Skeletal muscle satellite cell (primary cell): Measurements from ENCODE around the gene GAS7.

Experiments
- H3K27me3 ChIP-seq: 2 replicates; pipeline ENCODE4 v1.7.0; 2013; ENCODE audit warnings: low read length; ENCODE audit not compliant: control insufficient read depth, insufficient read depth
- H3K36me3 ChIP-seq: 2 replicates; pipeline ENCODE4 v1.7.0; 2013; ENCODE audit warnings: mild to moderate bottlenecking, control low read depth, low read length; ENCODE audit not compliant: insufficient read depth
- H3K4me1 ChIP-seq: 2 replicates; pipeline ENCODE4 v1.7.0; 2013; ENCODE audit warnings: low read length; ENCODE audit not compliant: control insufficient read depth, insufficient read depth
- H3K4me2 ChIP-seq: 2 replicates; pipeline ENCODE4 v1.7.0; 2013; ENCODE audit warnings: mild to moderate bottlenecking, low read length
- H3K4me3 ChIP-seq: 2 replicates; pipeline ENCODE4 v1.7.0; 2013; ENCODE audit warnings: low read length
- H3K9ac ChIP-seq: 2 replicates; pipeline ENCODE4 v1.7.0; 2013; ENCODE audit warnings: mild to moderate bottlenecking, low read depth, low read length, moderate library complexity
- H3K9me3 ChIP-seq: replicated peaks from 2 replicates; pipeline ENCODE4 v1.7.0; 2013; ENCODE audit warnings: mild to moderate bottlenecking, control low read depth, low read length

The GAS7 gene

DNA sequence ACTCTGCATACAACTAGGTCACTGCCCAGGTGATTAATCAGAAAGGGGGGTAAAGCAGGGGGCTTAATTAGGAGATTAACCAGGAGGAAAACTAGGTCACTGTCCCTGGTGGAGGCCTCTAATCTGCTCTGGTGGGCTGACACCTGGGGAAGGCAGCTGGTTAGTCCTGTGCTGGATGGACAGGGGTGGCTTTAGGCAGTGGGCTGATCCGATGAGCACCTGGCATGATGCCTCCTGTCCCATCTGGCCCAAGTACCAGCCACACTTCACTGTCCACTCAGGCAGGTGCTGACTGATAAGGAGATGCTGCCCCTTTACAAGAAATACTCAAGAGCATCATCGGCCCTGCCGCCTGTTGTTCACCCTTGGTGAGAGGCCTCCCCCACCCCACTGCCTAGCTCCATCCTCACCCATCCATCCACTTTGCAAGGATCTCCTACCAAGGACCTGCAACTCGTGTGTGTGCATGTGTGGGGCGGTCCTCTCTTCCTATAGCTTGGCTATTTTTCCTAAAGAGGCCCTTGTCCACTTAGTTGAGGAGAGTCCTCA, 279.5 kb downstream of the GAS7 start:
- H3K4me3 ChIP-seq, result no peak overlapping the region
- no peak overlapping the region for H3K4me2 ChIP-seq
- H3K9me3 ChIP-seq, result no peaks in the 10 kb centered on the region
- H3K9ac ChIP-seq, result no peak overlapping the region
- H3K36me3 ChIP-seq, result no peaks in the 10 kb centered on the region
- H3K27me3 ChIP-seq, result no peaks in the 10 kb centered on the region
- no peaks in the 10 kb centered on the region for H3K4me1 ChIP-seq

DNA sequence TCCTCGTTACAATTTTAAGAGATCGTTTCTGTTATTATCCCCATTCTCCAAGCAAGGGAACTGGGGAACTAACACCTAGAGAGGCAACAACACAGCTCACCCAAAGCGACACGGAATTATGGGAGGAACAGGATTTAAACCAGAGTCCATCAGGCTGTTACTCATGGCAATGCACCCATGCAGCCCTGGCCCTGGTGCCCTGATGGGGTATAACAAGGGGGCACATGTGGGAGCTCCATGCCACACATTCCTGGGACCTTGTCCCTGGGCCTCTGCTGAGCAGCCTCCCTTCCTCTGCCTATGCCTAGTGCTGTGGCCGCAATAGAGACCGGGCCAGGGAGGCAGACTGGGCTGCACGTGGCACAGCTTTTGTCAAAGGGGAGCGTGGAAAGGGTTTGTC, 280.1 kb downstream of the GAS7 start:
- Histone ChIP-seq H3K9ac (no peak overlapping the region), H3K27me3 (no peaks in the 10 kb centered on the region)

DNA sequence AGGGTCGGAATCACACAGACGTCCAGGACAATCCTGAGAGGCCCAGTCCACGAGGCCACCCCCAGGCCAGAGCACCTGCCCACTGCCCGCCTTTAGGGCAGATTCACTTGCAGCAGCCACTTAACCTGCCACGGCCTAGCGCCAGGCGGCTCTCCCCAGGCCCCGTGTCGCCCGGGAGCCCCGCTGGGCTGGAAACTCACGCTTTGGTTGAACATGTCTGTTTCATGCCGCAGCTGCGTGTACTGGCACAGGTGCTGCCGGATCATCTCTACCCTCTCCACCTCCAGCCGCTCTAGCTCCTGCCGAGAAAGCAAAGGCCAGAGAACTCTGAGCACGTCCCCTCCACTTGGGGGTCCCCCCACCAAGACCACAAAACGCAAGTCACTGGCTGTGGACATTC, 280.6 kb downstream of the GAS7 start:
- no peak overlapping the region for H3K4me3 ChIP-seq
- H3K36me3 ChIP-seq, result no peaks in the 10 kb centered on the region
- H3K9ac ChIP-seq, result no peak overlapping the region
- no peaks in the 10 kb centered on the region for H3K27me3 ChIP-seq
- H3K4me2 ChIP-seq, result no peak overlapping the region
- no peaks in the 10 kb centered on the region for H3K4me1 ChIP-seq
- no peaks in the 10 kb centered on the region for H3K9me3 ChIP-seq

More for the DNA sequence above, 280.1 kb downstream of the GAS7 start:
- H3K9me3 ChIP-seq, result no peaks in the 10 kb centered on the region
- no peaks in the 10 kb centered on the region for H3K36me3 ChIP-seq
- H3K4me3 ChIP-seq, result no peak overlapping the region
- H3K4me2 ChIP-seq, result no peak overlapping the region
- H3K4me1 ChIP-seq, result no peaks in the 10 kb centered on the region

DNA sequence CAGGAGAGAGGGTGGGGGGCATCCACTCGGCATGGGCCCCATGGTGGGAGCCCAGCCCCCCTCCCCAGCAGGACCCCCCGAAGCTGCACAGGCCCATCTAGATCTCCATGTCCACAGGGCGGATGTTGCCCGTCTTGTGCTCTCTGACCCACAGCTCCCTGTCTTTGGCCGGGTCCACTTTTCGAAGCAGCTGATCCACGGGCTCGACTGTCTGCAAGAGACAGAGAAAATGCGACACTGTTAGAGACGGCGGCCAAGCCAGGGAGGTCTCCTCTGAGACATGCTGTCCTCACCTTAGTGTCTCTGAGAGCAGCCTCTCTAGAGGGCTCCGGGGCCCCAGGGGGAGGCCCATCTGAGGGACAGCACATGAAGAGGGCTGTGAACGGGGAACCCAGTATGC, 281.3 kb downstream of the GAS7 start:
- Histone ChIP-seq H3K4me1 (no peaks in the 10 kb centered on the region), H3K27me3 (peaks cover 4% of the 10 kb centered on the region), H3K4me2 (no peak overlapping the region), H3K9ac (no peak overlapping the region), H3K4me3 (no peak overlapping the region), H3K9me3 (no peaks in the 10 kb centered on the region), H3K36me3 (no peaks in the 10 kb centered on the region)

DNA sequence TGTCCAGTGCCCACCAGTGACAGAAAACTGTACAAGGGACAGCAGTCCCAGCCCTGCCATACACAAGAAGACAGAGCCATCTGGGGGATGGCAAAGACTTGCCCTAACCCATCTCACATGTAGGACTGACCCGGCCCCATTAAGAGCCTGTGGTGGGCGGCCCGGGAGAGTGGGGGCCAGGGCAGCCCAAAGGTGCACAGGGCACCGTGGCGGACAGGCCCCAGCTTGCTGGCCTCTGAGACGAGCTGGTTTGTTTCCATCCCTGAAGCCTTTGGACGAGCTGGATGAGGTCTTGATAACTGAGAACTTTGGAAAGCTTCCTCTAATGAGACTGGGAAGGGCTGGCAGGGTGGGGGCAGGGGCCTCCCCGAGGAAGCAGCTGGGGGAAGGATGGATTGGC, 282.3 kb downstream of the GAS7 start:
- H3K36me3 ChIP-seq, result no peaks in the 10 kb centered on the region
- H3K4me3 ChIP-seq, result no peak overlapping the region
- no peak overlapping the region for H3K4me2 ChIP-seq
- peaks cover 6% of the 10 kb centered on the region for H3K27me3 ChIP-seq
- no peaks in the 10 kb centered on the region for H3K4me1 ChIP-seq
- no peaks in the 10 kb centered on the region for H3K9me3 ChIP-seq
- no peak overlapping the region for H3K9ac ChIP-seq

DNA sequence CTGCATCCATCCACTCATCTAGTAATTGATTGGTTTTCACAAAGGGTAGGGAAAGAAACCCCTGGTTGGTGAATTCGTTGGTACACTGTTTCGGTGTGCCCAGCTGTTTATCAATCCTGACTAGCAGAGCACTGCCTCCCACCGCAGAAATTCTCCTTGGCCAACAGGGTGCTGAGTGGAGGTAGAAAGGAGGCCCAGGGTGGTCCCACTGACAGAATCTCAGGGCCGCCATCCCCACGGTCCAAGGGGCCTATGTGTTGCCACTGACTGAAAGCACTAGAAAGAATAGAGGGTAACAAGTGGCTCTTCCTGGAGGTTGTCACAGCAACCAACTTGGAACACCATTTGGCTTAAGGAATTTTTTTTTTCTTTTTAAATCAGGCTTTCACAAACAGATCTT, 284.9 kb downstream of the GAS7 start:
- no peaks in the 10 kb centered on the region for H3K36me3 ChIP-seq
- no peak overlapping the region for H3K9ac ChIP-seq
- H3K4me2 ChIP-seq, result no peak overlapping the region
- no peak overlapping the region for H3K4me3 ChIP-seq
- no peaks in the 10 kb centered on the region for H3K9me3 ChIP-seq
- H3K27me3 ChIP-seq, result peaks cover 6% of the 10 kb centered on the region
- H3K4me1 ChIP-seq, result no peaks in the 10 kb centered on the region

DNA sequence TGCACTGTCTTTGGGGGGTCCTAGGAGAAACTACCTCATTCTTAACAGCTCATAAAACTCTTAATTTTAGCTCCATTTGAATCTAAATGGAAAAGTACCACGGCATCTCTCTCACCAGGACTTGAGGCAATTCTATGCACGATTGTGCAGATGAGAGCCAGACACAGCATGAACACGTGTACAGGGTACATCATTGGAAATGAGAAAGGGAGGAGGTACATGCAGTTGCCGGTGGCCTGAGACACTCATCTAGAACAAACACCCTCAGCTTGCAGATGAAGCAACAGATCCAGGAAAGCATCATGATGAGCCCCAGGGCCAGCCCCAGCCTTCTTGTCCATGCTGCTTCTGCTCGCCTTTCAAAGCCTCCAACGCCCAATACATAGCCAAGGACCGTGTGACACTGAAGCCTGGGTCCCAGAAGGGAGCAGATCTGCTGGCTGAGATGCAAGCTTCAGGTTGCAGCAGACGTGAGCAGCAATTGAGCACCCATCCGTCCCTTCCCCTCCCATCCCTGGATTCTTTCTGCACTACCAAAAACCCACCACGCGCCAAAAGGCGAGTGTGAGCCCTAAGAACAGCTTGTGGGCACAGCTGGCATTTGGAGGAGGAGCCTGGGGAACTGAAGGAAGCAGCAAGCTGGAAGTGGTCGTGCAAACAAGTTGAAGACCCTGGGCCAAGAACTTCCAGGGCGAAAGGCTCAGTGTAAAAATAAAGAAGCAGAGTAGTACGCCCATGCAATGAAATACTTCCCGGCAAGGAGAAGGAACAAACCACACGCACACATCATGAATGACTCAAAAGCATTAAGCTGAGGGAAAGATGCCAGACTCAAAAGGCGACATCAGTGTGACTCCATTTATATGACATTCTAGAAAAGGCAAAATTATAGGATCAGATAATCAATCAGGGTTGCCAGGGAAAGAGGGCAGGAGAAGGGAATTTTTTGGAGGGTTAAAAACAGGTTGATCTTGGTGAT, 286.0 kb downstream of the GAS7 start:
- H3K4me1 ChIP-seq, result no peaks in the 10 kb centered on the region
- H3K36me3 ChIP-seq, result no peaks in the 10 kb centered on the region
- peaks cover 6% of the 10 kb centered on the region for H3K27me3 ChIP-seq
- H3K9me3 ChIP-seq, result no peaks in the 10 kb centered on the region
- H3K4me2 ChIP-seq, result no peak overlapping the region
- H3K4me3 ChIP-seq, result no peak overlapping the region
- no peak overlapping the region for H3K9ac ChIP-seq

DNA sequence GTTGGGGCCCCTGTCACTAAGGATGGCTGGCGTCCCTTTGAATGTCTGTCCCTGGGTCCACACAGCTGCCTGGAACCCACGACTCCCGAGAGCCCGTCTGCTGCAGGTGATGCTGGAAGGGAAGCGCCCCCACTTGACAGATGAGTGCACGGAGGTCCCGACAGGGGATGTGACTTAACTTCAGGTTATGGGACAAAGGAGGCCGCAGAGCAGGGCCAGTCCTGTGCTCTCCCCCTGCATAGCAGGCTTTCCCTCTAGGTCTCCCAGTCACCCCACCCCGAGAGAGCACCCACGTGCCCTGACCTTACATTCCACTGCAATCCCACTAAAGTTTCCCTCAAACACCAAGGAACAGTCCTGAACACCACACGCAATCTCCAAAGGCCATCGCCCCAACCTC, 287.3 kb downstream of the GAS7 start:
- Histone ChIP-seq H3K4me3 (no peak overlapping the region), H3K4me2 (no peak overlapping the region), H3K9me3 (no peaks in the 10 kb centered on the region), H3K27me3 (peaks cover 6% of the 10 kb centered on the region), H3K36me3 (no peaks in the 10 kb centered on the region), H3K9ac (no peak overlapping the region), H3K4me1 (no peaks in the 10 kb centered on the region)

DNA sequence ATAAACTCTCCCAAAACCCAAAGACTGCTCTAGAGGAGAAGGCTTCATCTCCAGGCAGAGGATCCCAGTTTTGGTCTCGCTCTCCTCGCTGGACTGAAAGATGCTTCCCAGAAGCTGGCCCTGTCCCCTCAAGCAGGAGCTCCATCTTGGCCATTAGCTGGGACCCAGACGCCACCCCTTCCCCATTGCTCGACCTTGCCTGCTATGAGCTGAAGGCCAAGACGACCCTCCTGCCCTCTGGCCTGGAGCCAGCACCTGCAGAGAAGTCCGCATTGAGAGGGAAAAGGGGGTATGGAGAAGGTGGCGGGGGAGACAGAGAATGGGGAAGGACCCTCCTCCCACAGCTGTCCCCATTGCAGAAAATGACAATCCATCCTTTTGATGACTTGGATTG, 289.8 kb downstream of the GAS7 start:
- Histone ChIP-seq H3K9ac (no peak overlapping the region), H3K36me3 (no peaks in the 10 kb centered on the region), H3K4me2 (no peak overlapping the region), H3K27me3 (peaks cover 6% of the 10 kb centered on the region), H3K4me1 (no peaks in the 10 kb centered on the region), H3K4me3 (no peak overlapping the region), H3K9me3 (no peaks in the 10 kb centered on the region)

DNA sequence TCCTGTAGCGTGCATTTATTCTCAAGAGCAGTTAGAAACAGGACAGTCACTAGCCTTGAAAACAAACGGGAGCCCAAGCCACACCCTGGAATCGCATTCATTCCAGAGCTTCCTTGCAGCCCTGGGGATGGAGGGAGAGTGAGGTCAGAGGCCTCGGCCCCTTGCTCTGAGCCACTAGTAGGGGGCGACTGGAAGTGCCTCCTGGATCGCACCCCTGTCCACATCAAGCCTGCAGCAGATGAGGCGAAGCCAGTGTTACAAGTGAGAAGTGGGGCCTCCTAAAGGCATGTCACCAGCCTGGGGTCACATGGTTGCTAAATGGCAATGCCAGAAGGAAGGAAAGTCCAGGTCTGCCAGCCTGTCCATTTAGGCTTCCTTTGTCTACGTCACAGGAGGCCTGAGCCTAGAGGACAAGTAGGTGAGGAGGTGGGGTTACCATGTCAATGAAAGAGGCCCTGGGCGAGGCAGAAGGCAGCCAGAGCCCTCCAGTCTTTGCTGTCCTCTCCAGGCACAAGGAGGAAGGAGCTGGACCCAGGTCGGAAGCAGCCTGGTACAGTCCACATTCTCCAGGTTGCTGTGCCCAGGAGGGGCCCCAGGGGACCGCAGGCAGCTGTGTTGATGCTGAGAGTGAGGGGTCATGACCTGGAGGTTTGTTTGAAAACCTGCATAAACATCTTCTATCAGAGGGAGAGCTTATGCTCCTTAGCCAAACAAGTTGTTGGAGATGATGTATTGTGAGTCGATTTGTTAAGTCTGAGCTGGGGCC, 290.3 kb downstream of the GAS7 start:
- Histone ChIP-seq H3K9me3 (no peaks in the 10 kb centered on the region), H3K4me3 (no peak overlapping the region), H3K36me3 (no peaks in the 10 kb centered on the region), H3K27me3 (peaks cover 6% of the 10 kb centered on the region), H3K4me2 (no peak overlapping the region), H3K4me1 (no peaks in the 10 kb centered on the region), H3K9ac (no peak overlapping the region)

DNA sequence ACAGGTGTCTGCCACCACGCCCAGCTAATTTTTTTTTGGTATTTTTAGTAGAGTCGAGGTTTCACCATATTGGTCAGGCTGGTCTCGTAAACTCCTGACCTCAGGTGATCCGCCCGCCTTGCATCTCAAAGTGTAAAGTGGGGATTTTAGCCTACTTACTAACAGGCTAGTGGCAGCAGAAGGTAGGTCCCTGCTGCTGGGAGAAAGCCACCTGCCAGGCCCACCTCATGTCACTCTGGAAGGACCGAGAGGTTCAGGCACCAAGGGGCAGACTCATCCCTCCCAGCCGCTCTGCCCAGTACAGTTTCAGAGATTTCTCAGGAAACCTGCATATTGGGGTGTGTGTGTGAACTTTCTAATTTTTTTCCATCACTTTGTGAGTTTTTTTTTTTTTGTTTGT, 291.3 kb downstream of the GAS7 start:
- no peaks in the 10 kb centered on the region for H3K36me3 ChIP-seq
- H3K4me1 ChIP-seq, result no peaks in the 10 kb centered on the region
- no peak overlapping the region for H3K4me3 ChIP-seq
- no peak overlapping the region for H3K9ac ChIP-seq
- peaks cover 2% of the 10 kb centered on the region for H3K27me3 ChIP-seq
- no peaks in the 10 kb centered on the region for H3K9me3 ChIP-seq
- no peak overlapping the region for H3K4me2 ChIP-seq
